ENCODE results near the gene SIX5.
"Not testable (repeated sequence)": the region's sequence is repeated elsewhere in the genome, so short reads cannot be mapped to it uniquely, and the experiment has no call there.

The SIX5 gene

GRCh38 chr19:45805719-45806118 lies 36.7 kb upstream of the SIX5 start:
- no peak overlapping the region for H3K27ac ChIP-seq
- no peak for DNase-seq
- H3K27me3 ChIP-seq, result no peaks in the 10 kb centered on the region
- intact Hi-C loops (cut with DNase I; ENCODE audit: low total_unique reads), result no loop called here
- H3K36me3 ChIP-seq, result no peaks in the 10 kb centered on the region
- H3K4me3 ChIP-seq, result no peak overlapping the region
- peaks cover 0 to 5% (median 0%) of the 10 kb centered on the region in 4 donors for H3K4me1 ChIP-seq
- no peaks in the 10 kb centered on the region for H3K9me3 ChIP-seq
- no peak for TF ChIP-seq CTCF (IDR thresholded peaks at IDR 0.05)

GRCh38 chr19:45804959-45805230 lies 35.8 kb upstream of the SIX5 start:
- TF ChIP-seq CTCF (IDR thresholded peaks at IDR 0.05), result no peak
- Histone ChIP-seq H3K27me3 (no peaks in the 10 kb centered on the region), H3K9me3 (no peaks in the 10 kb centered on the region), H3K27ac (no peak overlapping the region), H3K4me1 (peaks cover 0 to 5% (median 0%) of the 10 kb centered on the region in 4 donors), H3K36me3 (no peaks in the 10 kb centered on the region), H3K4me3 (no peak overlapping the region)
- intact Hi-C loops (cut with DNase I; ENCODE audit: low total_unique reads), result no loop called here
- no peak for DNase-seq

- H3K4me3 ChIP-seq, result no peak overlapping the region
- TF ChIP-seq CTCF (IDR thresholded peaks at IDR 0.05), result no peak
- H3K9me3 ChIP-seq, result no peaks in the 10 kb centered on the region
- H3K4me1 ChIP-seq, result peaks cover 0 to 2% (median under 1%) of the 10 kb centered on the region in 4 donors
- intact Hi-C loops (cut with DNase I; ENCODE audit: low total_unique reads), result no loop called here
- H3K36me3 ChIP-seq, result no peaks in the 10 kb centered on the region
- no peak overlapping the region for H3K27ac ChIP-seq
- no peak for DNase-seq
- H3K27me3 ChIP-seq, result no peaks in the 10 kb centered on the region
These were observed 35.3 kb upstream of the SIX5 start for GRCh38 chr19:45804140-45804958.

- peaks cover 0 to 12% (median 8%) of the 10 kb centered on the region in 4 donors for H3K4me1 ChIP-seq
- no peak overlapping the region for H3K4me3 ChIP-seq
- DNase-seq, result no peak
- intact Hi-C loops (cut with DNase I; ENCODE audit: low total_unique reads), result no loop called here
- no peaks in the 10 kb centered on the region for H3K36me3 ChIP-seq
- H3K27me3 ChIP-seq, result no peaks in the 10 kb centered on the region
- H3K9me3 ChIP-seq, result no peaks in the 10 kb centered on the region
- TF ChIP-seq CTCF (IDR thresholded peaks at IDR 0.05), result no peak
- no peak overlapping the region for H3K27ac ChIP-seq
These were observed 32.6 kb upstream of the SIX5 start for GRCh38 chr19:45801603-45802175.

- H3K27me3 ChIP-seq, result no peaks in the 10 kb centered on the region
- intact Hi-C loops (cut with DNase I; ENCODE audit: low total_unique reads), result no loop called here
- TF ChIP-seq CTCF (IDR thresholded peaks at IDR 0.05), result no peak
- no peak for DNase-seq
- no peak overlapping the region for H3K27ac ChIP-seq
- peaks cover 0 to 12% (median 8%) of the 10 kb centered on the region in 4 donors for H3K4me1 ChIP-seq
- no peak overlapping the region for H3K4me3 ChIP-seq
- no peaks in the 10 kb centered on the region for H3K36me3 ChIP-seq
- H3K9me3 ChIP-seq, result no peaks in the 10 kb centered on the region
These were observed 31.1 kb upstream of the SIX5 start for GRCh38 chr19:45800070-45800553.

GRCh38 chr19:45799541-45799940 lies 30.5 kb upstream of the SIX5 start:
- H3K4me3 ChIP-seq; intact Hi-C loops (cut with DNase I; ENCODE audit: low total_unique reads); H3K36me3 ChIP-seq; H3K27me3 ChIP-seq; DNase-seq; H3K9me3 ChIP-seq; H3K27ac ChIP-seq: not testable (repeated sequence)
- peaks cover 0 to 12% (median 8%) of the 10 kb centered on the region in 4 donors for H3K4me1 ChIP-seq
